WERI-Rb-1 (cell line): ENCODE results near the gene MELK.

Experiments
- DNase-seq: peaks from one replicate; pipeline ENCODE4 v3.0.0-alpha.2; 2020
- H3K27ac ChIP-seq: fragments of 250-450 bp; sonication (Bioruptor Pico); 2 replicates; pipeline ENCODE4 v1.5.1; 2020; ENCODE audit warnings: mild to moderate bottlenecking, moderate library complexity
- H3K27me3 ChIP-seq: fragments of 250-450 bp; sonication (Bioruptor Pico); 2 replicates; pipeline ENCODE4 v1.5.1; 2021; ENCODE audit warnings: mild to moderate bottlenecking, low read depth, moderate library complexity; ENCODE audit not compliant: insufficient read depth, severe bottlenecking
- H3K36me3 ChIP-seq: fragments of 250-450 bp; sonication (Bioruptor Pico); 2 replicates; pipeline ENCODE4 v1.5.1; 2020; ENCODE audit warnings: mild to moderate bottlenecking, moderate library complexity
- H3K4me3 ChIP-seq: 2 replicates; pipeline ENCODE4 v1.5.1; 2011; ENCODE audit warnings: low read depth, mild to moderate bottlenecking, control low read depth, low read length
- H3K9me3 ChIP-seq: fragments of 250-450 bp; sonication (Bioruptor Pico); 2 replicates; pipeline ENCODE4 v1.5.1; 2021; ENCODE audit warnings: mild to moderate bottlenecking, moderate library complexity; ENCODE audit not compliant: severe bottlenecking
- CTCF ChIP-seq: IDR thresholded peaks from 2 replicates; pipeline ENCODE4 v1.5.1; 2011; ENCODE audit warnings: low read depth, mild to moderate bottlenecking, control low read depth, inconsistent platforms, low read length

MELK gene

GRCh38 chr9:36721846-36722588 is 149.3 kb downstream of the MELK start:
- H3K4me3 ChIP-seq: no peak overlapping the region
- no peak for TF ChIP-seq CTCF
- no peaks in the 10 kb centered on the region for H3K9me3 ChIP-seq
- no peaks in the 10 kb centered on the region for H3K36me3 ChIP-seq
- no peak overlapping the region for H3K27ac ChIP-seq
- DNase-seq: no peak
- no peaks in the 10 kb centered on the region for H3K27me3 ChIP-seq

- no peak for DNase-seq
- TF ChIP-seq CTCF: no peak
- no peak overlapping the region for H3K4me3 ChIP-seq
- no peaks in the 10 kb centered on the region for H3K36me3 ChIP-seq
- no peaks in the 10 kb centered on the region for H3K27me3 ChIP-seq
- no peak overlapping the region for H3K27ac ChIP-seq
- no peaks in the 10 kb centered on the region for H3K9me3 ChIP-seq
Measured at GRCh38 chr9:36725777-36726356, 153.2 kb downstream of the MELK start.
